Upper lobe of left lung (tissue), 4 donors: ENCODE results near the gene SH3RF1.

Source experiments
- EP300 ChIP-seq, 4 donors: sonication (generic); formaldehyde crosslinking; IDR thresholded peaks; one replicate each; pipeline ENCODE4 v1.5.1; 2017; ENCODE audit warnings: antibody characterized with exemption in 4 of 4, control low read depth in 2 of 4
- POLR2A ChIP-seq, 4 donors: fragments of 450-650 bp; IDR thresholded peaks; one replicate each; pipeline ENCODE4 v1.5.1; 2016 to 2017; ENCODE audit warnings: antibody characterized with exemption in 4 of 4, mild to moderate bottlenecking in 2 of 4
- POLR2AphosphoS5 ChIP-seq, 2 donors: sonication (generic); formaldehyde crosslinking; IDR thresholded peaks; one replicate each; pipeline ENCODE4 v1.5.1; 2017; ENCODE audit warnings: antibody characterized with exemption in 2 of 2
- TF ChIP-seq, protein P1 (sequence below), 6 experiments: fragments of 450-650 bp in 4 of 6; fragments of 200-600 bp in 2 of 6; sonication (generic) in 2 of 6; IDR thresholded peaks; one replicate each; pipeline ENCODE4 v1.5.1; 2016 to 2019; ENCODE audit warnings: antibody characterized with exemption in 6 of 6

DNA sequence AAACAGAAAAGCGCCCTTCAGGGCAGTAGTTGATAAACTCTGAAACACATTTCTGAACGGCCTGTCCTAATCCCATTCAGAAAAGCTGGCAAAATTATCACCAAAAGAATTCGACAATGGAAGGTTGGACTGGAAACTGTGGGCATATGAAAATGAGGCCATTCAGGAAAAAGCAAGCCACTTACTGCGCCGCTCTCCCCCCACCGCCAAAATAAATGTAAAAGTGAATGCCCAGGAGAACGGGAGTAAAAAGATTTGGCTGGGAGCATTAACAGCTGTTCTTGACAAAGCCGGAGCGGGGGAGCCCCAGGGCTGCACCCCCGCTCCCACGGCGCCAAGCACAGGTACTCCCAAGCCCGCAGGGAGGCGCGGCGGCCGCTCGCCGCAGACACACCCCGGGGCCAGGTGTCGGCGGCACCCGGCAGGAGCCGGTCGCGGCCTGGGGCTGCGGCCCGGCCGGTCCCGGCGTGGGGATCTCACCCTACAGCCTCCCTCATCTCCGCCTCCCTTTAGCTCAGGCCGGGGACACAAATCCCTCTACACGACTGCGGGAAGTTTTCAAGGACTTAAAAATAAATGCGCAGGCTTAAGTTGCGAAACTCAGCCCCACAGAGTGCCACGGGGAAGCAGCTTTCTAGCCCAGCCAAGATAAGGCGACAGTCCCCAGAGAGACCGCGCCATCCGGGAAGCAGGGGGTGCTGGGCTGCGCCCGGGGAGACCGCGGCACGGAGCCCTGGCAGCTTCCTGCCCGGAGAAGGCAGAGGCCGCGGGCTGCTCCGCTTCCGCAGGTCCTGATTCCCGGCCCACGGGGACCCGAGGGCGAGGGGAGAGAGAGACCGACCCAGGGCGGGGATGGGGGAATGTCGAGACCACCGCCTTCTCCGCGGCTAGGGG is 593 bp downstream of the SH3RF1 start:
- TF ChIP-seq, protein P1, sequence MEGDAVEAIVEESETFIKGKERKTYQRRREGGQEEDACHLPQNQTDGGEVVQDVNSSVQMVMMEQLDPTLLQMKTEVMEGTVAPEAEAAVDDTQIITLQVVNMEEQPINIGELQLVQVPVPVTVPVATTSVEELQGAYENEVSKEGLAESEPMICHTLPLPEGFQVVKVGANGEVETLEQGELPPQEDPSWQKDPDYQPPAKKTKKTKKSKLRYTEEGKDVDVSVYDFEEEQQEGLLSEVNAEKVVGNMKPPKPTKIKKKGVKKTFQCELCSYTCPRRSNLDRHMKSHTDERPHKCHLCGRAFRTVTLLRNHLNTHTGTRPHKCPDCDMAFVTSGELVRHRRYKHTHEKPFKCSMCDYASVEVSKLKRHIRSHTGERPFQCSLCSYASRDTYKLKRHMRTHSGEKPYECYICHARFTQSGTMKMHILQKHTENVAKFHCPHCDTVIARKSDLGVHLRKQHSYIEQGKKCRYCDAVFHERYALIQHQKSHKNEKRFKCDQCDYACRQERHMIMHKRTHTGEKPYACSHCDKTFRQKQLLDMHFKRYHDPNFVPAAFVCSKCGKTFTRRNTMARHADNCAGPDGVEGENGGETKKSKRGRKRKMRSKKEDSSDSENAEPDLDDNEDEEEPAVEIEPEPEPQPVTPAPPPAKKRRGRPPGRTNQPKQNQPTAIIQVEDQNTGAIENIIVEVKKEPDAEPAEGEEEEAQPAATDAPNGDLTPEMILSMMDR (IDR thresholded peaks at IDR 0.05), result peak in 4 of 6 experiments; percentile 7 to 29 (median 12)
- no peak for TF ChIP-seq POLR2A (IDR thresholded peaks at IDR 0.05)
- no peak for TF ChIP-seq POLR2AphosphoS5 (IDR thresholded peaks at IDR 0.05)
- TF ChIP-seq EP300 (IDR thresholded peaks at IDR 0.05), result no peak
